ENCODE data around the gene AP3B1. TPM values are rescaled to one million over a fixed set of nuclear protein-coding genes. Genes with fewer than 3 reads are reported as not detected.

The AP3B1 gene
- total RNA-seq, 2 donors from 2014 or later: 53.4 to 74.0 TPM

GRCh38 chr5:78326930-78327329, 32.4 kb upstream of the AP3B1 start:
- 90 to 91% methylated on average over 3 of the region's 3 CpGs for WGBS, 2 experiments (ENCODE audit: insufficient coverage in 1 of 2, insufficient read length in 1 of 2)
- H3K27me3 ChIP-seq (ENCODE audit: control insufficient read depth, insufficient read depth, low read length, poor library complexity, severe bottlenecking): no peaks in the 10 kb centered on the region
- H3K4me1 Mint-ChIP-seq: peaks cover 36% of the 10 kb centered on the region

GRCh38 chr5:78323241-78323640, 28.7 kb upstream of the AP3B1 start:
- Histone ChIP-seq H3K27ac (ENCODE audit: low read depth, low read length) (no peak overlapping the region), H3K9ac (ENCODE audit: extremely low read depth, low read length, poor library complexity, severe bottlenecking) (no peak overlapping the region), H3K4me3 (ENCODE audit: low read length) (no peak overlapping the region), H3K27me3 (ENCODE audit: control insufficient read depth, insufficient read depth, low read length, poor library complexity, severe bottlenecking) (no peaks in the 10 kb centered on the region), H3K4me1 (ENCODE audit: control insufficient read depth, insufficient read depth, low read length) (peaks cover 15% of the 10 kb centered on the region), H3K36me3 (ENCODE audit: control insufficient read depth, insufficient read depth, low read length) (no peaks in the 10 kb centered on the region), H3K9me3 (ENCODE audit: control insufficient read depth, low read length) (no peaks in the 10 kb centered on the region)
- no peak overlapping the region for H3K27ac Mint-ChIP-seq
- DNase-seq: no peak
- no peaks in the 10 kb centered on the region for H3K36me3 Mint-ChIP-seq (ENCODE audit: low read depth)
- TF ChIP-seq, protein P1, sequence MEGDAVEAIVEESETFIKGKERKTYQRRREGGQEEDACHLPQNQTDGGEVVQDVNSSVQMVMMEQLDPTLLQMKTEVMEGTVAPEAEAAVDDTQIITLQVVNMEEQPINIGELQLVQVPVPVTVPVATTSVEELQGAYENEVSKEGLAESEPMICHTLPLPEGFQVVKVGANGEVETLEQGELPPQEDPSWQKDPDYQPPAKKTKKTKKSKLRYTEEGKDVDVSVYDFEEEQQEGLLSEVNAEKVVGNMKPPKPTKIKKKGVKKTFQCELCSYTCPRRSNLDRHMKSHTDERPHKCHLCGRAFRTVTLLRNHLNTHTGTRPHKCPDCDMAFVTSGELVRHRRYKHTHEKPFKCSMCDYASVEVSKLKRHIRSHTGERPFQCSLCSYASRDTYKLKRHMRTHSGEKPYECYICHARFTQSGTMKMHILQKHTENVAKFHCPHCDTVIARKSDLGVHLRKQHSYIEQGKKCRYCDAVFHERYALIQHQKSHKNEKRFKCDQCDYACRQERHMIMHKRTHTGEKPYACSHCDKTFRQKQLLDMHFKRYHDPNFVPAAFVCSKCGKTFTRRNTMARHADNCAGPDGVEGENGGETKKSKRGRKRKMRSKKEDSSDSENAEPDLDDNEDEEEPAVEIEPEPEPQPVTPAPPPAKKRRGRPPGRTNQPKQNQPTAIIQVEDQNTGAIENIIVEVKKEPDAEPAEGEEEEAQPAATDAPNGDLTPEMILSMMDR (conservative IDR thresholded peaks at IDR 0.05): no peak
- peaks cover 7% of the 10 kb centered on the region for H3K27me3 Mint-ChIP-seq (ENCODE audit: insufficient read depth)
- peaks cover 32% of the 10 kb centered on the region for H3K4me1 Mint-ChIP-seq
- no peak overlapping the region for H3K4me3 Mint-ChIP-seq
- no peaks in the 10 kb centered on the region for H3K9me3 Mint-ChIP-seq

More at GRCh38 chr5:78326930-78327329, 32.4 kb upstream of the AP3B1 start:
- peaks cover 10% of the 10 kb centered on the region for H3K27me3 Mint-ChIP-seq (ENCODE audit: insufficient read depth)
- Histone ChIP-seq H3K36me3 (ENCODE audit: control insufficient read depth, insufficient read depth, low read length) (no peaks in the 10 kb centered on the region), H3K4me1 (ENCODE audit: control insufficient read depth, insufficient read depth, low read length) (peaks cover 14% of the 10 kb centered on the region), H3K9me3 (ENCODE audit: control insufficient read depth, low read length) (no peaks in the 10 kb centered on the region), H3K9ac (ENCODE audit: extremely low read depth, low read length, poor library complexity, severe bottlenecking) (no peak overlapping the region), H3K4me3 (ENCODE audit: low read length) (no peak overlapping the region), H3K27ac (ENCODE audit: low read depth, low read length) (no peak overlapping the region)
- TF ChIP-seq, protein P1 (conservative IDR thresholded peaks at IDR 0.05): no peak
- H3K9me3 Mint-ChIP-seq: no peaks in the 10 kb centered on the region
- no peak for DNase-seq
- no peak overlapping the region for H3K27ac Mint-ChIP-seq
- no peaks in the 10 kb centered on the region for H3K36me3 Mint-ChIP-seq (ENCODE audit: low read depth)
- no peak overlapping the region for H3K4me3 Mint-ChIP-seq

DNA sequence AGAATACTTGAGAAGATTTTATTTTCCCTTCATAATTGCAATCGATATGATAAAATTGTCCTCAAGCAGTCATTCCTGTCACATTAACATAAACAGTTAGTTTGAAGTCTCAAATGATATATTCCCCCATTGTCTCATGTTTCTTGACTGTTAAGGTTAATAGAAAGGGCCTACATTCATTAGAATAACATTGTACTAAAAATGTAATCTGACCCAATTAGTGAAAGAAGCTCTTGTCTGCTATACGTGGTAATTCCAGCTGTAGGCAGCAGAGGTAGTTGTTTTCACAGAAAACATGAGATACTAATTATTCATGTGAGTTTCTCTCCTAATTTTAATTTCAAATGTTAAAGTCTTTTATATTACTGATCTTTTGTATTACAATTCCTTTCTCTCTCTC, 25.9 kb upstream of the AP3B1 start:
- no peak overlapping the region for H3K27ac ChIP-seq (ENCODE audit: low read depth, low read length)
- Mint-ChIP-seq H3K9me3 (no peaks in the 10 kb centered on the region), H3K4me3 (no peak overlapping the region), H3K36me3 (ENCODE audit: low read depth) (no peaks in the 10 kb centered on the region), H3K27ac (no peak overlapping the region), H3K27me3 (ENCODE audit: insufficient read depth) (no peaks in the 10 kb centered on the region), H3K4me1 (peaks cover 26% of the 10 kb centered on the region)
- no peak overlapping the region for H3K4me3 ChIP-seq (ENCODE audit: low read length)
- H3K9ac ChIP-seq (ENCODE audit: extremely low read depth, low read length, poor library complexity, severe bottlenecking): no peak overlapping the region
- no peaks in the 10 kb centered on the region for H3K36me3 ChIP-seq (ENCODE audit: control insufficient read depth, insufficient read depth, low read length)
- DNase-seq: no peak
- peaks cover under 1% of the 10 kb centered on the region for H3K9me3 ChIP-seq (ENCODE audit: control insufficient read depth, low read length)
- TF ChIP-seq, protein P1 (conservative IDR thresholded peaks at IDR 0.05): peak; percentile 80
- peaks cover 15% of the 10 kb centered on the region for H3K4me1 ChIP-seq (ENCODE audit: control insufficient read depth, insufficient read depth, low read length)
- WGBS, 2 experiments (ENCODE audit: insufficient coverage in 1 of 2, insufficient read length in 1 of 2): 45% methylated on average over 2 of the region's 2 CpGs; no CpG with 5 or more reads in 1 of the 2 experiments
- H3K27me3 ChIP-seq (ENCODE audit: control insufficient read depth, insufficient read depth, low read length, poor library complexity, severe bottlenecking): no peaks in the 10 kb centered on the region
